G401.6 (cell line): ENCODE results near the gene ACY1.
"Not testable (repeated sequence)": the region's sequence is repeated elsewhere in the genome, so short reads cannot be mapped to it uniquely, and the experiment has no call there.

Experiments used
- FAIRE-seq: peaks from 2 replicates; lab custom pipeline; 2012; peaks lifted over from hg19 to GRCh38; lab: Jason Lieb, UNC

ACY1 gene

GRCh38 chr3:51984269-51984647, 923 bp downstream of the ACY1 start:
- no peak for FAIRE-seq

DNA sequence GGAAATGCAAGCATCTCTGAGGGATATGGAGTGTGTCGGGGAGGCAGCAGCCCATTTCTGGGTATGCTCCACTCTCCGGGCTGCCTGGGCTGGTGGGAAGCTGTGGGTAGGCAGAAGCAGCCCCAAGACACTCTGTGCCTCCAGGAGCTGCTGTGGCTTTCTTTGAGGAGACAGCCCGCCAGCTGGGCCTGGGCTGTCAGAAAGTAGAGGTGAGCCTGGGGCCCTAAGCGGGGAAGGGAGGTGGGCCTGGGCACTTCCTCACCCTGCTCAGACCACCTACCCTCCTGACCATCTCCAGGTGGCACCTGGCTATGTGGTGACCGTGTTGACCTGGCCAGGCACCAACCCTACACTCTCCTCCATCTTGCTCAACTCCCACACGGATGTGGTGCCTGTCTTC, 1.7 kb downstream of the ACY1 start:
- no peak for FAIRE-seq

- no peak for FAIRE-seq
Measured at GRCh38 chr3:51986010-51986947, 2.9 kb downstream of the ACY1 start.

GRCh38 chr3:51987568-51987967, 4.2 kb downstream of the ACY1 start:
- no peak for FAIRE-seq

DNA sequence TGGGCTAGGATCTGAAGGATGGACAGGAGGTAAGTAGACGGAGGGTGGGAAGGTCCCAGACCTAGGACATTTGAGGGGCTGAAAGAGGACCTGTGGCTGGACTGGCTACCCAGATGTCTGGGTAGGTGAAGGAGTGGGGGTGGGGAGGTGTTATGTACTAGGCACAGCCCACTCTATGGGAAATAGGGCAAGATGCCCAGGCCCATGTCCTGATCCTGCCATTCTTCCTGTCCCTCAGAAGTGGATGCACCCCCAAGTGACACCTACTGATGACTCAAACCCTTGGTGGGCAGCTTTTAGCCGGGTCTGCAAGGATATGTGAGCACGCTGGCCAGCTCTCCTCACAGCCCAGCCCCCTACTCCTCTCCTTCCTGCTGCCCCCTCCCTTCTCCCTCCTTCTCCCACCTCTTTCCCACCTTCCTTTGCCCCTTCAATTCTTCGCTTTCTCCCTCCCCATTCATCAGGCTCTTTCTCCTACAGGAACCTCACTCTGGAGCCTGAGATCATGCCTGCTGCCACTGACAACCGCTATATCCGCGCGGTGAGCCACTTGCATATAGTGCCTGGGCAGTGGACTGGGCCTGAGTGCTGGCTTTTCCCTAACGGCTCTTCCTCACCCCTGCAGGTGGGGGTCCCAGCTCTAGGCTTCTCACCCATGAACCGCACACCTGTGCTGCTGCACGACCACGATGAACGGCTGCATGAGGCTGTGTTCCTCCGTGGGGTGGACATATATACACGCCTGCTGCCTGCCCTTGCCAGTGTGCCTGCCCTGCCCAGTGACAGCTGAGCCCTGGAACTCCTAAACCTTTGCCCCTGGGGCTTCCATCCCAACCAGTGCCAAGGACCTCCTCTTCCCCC, 5.2 kb downstream of the ACY1 start:
- FAIRE-seq: no peak

DNA sequence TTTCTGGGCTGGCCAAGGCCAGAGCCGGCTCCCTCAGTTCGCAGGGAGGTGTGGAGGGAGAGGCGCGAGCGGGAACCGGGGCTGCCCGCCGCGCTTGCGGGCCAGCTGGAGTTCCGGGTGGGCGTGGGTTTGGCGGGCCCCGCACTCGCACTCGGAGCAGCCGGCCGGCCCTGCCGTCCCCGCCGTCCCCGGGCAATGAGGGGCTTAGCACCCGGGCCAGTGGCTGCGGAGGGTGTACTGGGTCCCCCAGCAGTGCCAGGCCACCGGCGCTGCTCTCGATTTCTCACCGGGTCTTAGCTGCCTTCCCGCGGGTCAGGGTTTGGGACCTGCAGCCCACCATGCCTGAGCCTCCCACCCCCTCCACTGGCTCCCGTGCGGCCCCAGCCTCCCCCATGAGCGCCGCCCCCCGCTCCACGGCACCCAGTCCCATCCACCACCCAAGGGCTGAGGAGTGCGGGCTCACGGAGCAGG, 7.2 kb downstream of the ACY1 start:
- FAIRE-seq: not testable (repeated sequence)

GRCh38 chr3:51992017-51992682, 8.8 kb downstream of the ACY1 start:
- FAIRE-seq: peak; percentile 59

DNA sequence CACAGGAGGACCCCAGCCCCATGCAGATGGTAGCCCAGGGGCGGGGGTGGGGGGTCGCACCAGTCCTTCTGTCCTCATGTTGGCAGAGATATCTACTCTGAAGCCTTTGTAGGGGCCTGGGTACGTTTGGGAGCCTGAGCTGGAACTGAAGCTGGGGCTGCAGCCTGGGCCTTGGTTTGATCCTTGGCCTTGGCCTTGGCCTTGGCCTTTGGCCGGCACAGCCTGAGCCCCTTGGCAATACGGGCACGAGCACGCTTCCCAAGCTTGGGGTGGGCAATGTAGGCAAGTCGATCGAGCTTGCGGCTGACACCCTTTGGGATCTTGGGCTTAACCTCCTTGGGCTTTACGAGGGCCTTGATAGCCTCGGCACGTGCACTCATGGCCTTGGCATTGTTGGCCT, 10.3 kb downstream of the ACY1 start:
- FAIRE-seq: not testable (repeated sequence)

DNA sequence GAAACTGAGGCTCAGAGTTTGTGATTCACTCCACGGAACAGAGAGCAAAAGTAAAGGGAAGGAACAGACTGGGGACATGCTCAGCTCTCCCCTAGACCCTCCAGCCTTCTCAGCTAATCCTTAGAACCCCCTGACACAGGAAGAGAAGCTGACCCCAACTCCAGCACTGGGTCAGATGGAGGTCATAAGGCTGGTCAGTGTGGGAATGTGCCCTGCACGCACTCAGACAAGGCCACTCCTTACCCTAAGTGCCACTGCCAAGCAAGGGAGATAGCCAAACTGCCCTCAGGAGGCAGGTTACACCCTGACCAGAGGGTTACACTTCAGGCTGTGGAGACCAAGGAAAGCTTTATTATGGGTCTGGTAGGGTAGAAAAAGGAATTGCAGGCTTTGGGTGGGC, 11.2 kb downstream of the ACY1 start:
- FAIRE-seq: no peak

GRCh38 chr3:51995346-51996163, 12.2 kb downstream of the ACY1 start, which contains the start of gene RPL29:
Gene RPL29 (minus strand): TSS chr3:51995895. CDS start chr3:51995461, 434 bp downstream.
- FAIRE-seq: peak; percentile 98

GRCh38 chr3:51997172-51997571, 13.8 kb downstream of the ACY1 start:
- FAIRE-seq: no peak

DNA sequence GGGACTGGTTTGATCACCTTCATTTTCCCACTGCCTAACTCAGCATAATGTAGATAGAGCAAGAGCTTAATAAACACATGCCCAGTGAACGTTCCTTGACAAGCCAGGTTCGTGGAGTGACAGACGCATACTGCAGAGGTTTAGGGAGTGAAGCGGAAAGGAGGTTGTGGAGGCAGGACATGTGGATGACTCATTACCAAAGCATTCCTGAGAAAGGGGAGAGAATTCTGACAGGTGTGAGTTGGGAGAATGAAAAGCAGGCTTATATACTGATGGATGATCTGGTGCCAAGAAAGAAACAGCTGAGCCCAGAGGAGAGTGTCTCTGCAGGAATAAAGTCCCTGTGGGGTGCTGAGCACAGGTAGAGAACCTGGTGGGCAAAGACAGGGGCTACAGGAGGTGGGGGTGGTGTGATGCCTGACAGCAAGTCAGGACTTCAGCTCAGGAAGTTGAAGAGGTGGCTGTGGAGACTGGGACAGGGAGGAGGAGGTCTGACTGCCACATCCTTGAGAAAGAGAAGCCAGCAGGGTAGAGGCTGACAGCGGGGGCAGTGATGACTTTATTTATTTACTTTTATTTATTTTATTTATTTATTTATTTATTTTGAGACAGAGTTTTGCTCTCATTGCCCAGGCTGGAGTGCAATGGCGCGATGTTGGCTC, 14.7 kb downstream of the ACY1 start:
- FAIRE-seq: no peak

DNA sequence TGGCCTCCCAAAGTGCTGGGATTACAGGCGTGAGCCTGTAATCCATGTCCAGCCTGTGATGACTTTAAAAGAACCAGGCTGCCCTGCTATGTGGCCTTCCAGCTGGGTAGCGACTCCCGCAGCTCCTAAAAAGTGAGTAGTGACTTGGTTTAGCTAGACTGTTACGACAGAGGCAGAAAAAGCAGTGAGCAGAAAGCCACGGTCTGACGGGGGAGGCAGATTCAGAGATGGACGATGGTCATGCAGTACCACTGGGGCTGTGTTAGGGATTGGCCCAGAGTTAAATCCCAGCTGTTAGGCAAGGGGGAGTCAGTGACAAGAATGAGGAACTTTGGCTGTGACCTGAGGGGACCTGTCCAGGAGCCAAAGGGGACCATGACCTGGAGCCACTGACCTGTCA, 15.4 kb downstream of the ACY1 start:
- FAIRE-seq: no peak

- FAIRE-seq: no peak
Measured at GRCh38 chr3:51999846-52000245, 16.5 kb downstream of the ACY1 start.

DNA sequence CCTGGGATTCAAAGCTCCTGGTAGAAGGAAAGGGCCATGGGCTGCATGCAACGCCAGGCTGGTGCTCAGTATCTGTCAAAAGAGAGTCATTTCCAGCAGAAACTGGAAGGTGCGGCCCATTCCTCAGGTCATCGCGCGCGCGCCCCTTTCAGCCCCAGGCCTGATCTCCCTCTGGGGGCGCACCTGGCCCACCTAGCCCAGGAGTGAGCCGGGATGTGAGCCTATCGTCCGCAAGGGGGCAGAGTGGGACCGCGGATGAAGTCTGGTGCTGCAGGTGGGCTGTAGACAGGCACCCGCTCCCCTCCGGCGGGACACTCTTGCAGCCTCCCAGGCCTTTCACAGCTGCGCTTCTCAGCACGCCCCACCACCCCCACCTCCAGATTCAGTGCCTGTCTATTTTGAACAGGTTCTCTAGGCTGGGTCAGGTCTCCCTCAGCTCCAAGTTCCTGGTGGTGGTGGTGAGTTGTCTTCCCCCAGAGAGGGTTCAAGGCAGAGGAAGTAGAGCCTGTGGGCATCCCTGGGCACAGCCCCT, 18.2 kb downstream of the ACY1 start:
- peak; percentile 63 for FAIRE-seq

DNA sequence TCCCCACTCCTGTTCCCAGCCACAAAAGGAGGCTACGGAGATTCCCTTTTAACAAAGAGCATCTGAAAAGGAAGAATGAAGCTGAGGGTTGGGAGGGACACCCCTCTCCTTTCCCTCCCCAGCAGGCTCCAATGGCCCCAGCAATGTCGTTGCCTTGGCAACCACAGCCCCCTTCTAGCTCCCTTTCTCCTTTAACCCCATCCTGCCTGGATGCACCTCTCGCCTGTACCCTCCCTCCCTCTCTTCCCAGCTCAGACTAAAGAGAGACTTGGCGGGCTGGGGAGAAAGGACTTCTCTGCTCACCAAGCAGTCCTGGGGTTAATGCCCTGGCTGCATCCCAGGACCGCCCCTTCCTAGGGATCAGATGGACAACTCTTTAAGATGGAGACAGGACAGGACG, 19.4 kb downstream of the ACY1 start:
- no peak for FAIRE-seq

DNA sequence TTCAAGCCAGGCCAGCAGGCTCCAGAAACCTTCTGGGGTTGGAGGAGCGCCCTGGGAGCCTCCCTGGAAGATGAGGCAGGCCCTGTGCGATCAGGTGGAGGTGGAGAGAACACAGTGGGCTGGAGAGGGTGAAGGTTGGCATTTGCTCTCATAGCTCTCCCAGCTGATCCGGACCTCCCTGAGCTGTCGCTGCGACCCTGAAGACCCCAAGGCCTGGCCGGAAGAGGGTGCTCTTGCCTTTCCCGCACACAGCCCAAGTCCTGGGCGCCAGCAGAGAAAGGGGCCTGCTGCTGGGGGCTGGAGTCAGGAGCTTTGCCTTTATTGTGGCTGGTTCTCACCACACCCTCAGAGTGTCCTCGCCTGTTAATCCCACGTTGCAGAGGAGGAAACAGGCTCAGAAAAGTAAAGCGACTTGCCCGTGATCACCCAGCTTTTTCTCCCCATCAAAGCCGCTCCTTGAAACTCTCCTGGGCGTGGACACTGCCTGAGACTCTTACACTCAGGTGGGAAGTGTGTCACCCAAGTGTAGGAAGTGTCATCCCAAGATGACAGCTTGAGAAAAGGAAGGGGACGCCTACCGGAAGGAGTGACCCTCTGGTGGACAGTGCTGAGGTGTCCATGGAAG, 20.9 kb downstream of the ACY1 start:
- no peak for FAIRE-seq

GRCh38 chr3:52004906-52005395, 21.6 kb downstream of the ACY1 start:
- no peak for FAIRE-seq

DNA sequence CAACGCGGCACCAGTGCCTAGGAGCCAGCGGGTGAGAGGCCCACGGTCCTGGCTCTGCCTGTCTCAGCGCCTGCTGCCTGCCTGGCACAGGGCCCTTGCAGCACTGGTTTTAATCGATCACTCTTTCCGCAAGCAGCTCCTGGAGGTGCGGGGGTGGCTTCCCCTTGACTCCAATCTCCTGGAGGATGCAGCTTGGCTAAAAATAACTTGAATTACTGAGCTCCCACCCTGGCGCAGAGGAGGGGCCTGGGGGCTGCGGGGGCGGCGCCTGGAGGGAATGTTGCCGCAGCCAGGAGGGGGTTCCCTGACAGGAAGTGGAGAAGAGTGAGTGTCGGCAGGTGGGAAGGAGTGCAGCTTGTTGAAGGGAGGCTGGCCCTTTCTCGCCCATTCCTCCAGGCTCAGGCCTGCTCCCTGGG, 22.2 kb downstream of the ACY1 start:
- no peak for FAIRE-seq
